Measurements from ENCODE around the gene SGPP1.
"Not testable (repeated sequence)": the region's sequence is repeated elsewhere in the genome, so short reads cannot be mapped to it uniquely, and the experiment has no call there.

Gene SGPP1

GRCh38 chr14:63638493-63638892, 89.4 kb downstream of the SGPP1 start:
- DNase-seq (ENCODE audit: low read depth): no peak

GRCh38 chr14:63636094-63636635, 91.7 kb downstream of the SGPP1 start:
- DNase-seq (ENCODE audit: low read depth): not testable (repeated sequence)

Measured in stimulated activated CD8-positive, alpha-beta memory T cell treated with anti-CD3 and anti-CD28 coated beads, Interleukin-12 subunit alpha, Interleukin-12 subunit beta, amount 100 ng/mL, for 4 hours (primary cell).